ENCODE measurements around the gene ADGRE1.

ADGRE1 gene

DNA sequence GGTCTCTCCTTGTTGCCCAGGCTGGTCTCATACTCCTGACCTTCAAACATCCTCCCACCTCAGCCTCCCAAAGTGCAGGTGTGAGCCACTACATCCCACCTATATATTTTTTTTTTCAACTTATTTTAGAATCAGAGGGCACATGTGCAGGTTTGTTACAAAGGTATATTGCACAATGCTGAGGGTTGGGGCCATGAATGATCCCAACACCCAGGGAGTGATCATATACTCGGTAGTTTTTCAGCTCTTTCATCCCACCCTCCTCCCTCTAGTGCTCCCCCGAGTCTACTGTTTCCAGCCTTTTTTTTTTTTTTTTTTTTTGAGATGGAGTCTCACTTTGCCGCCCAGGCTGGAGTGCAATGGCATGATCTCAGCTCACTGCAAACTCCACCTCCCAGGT is 38.4 kb upstream of the ADGRE1 start:
- H2BK120ac ChIP-seq (ENCODE audit: low read depth, low read length) = no peak overlapping the region
- H3K9ac ChIP-seq (ENCODE audit: low read length) = no peak overlapping the region
- H3K4me2 ChIP-seq (ENCODE audit: low read length, poor library complexity, severe bottlenecking) = no peak overlapping the region
- no peak overlapping the region for H2BK12ac ChIP-seq (ENCODE audit: low read length in 2 of 2)
- no peaks in the 10 kb centered on the region for H3K36me3 ChIP-seq (ENCODE audit: control insufficient read depth in 1 of 2, insufficient read depth in 2 of 2, low read depth in 1 of 2, low read length in 2 of 2)
- H3K27me3 ChIP-seq (ENCODE audit: control insufficient read depth in 1 of 2, insufficient read depth in 1 of 2, low read length in 2 of 2) = peaks cover 0 to 4% of the 10 kb centered on the region in 2 experiments
- no peaks in the 10 kb centered on the region for H3K9me3 ChIP-seq (ENCODE audit: control insufficient read depth, low read length)
- H3K23ac ChIP-seq (ENCODE audit: low read length in 2 of 2) = no peak overlapping the region
- no peak overlapping the region for H3K18ac ChIP-seq (ENCODE audit: low read depth in 1 of 2, low read length in 2 of 2)
- no peak overlapping the region for H3K27ac ChIP-seq (ENCODE audit: low read length, poor library complexity, severe bottlenecking)
- H3K14ac ChIP-seq (ENCODE audit: low read length in 2 of 2) = no peak overlapping the region
- H3K4me1 ChIP-seq (ENCODE audit: control insufficient read depth, insufficient read depth, low read depth, low read length) = no peaks in the 10 kb centered on the region
- no peak overlapping the region for H4K91ac ChIP-seq (ENCODE audit: low read length)
- H2BK15ac ChIP-seq (ENCODE audit: low read depth, poor library complexity, severe bottlenecking) = no peak overlapping the region
- DNase-seq = no peak
- no peak overlapping the region for H2BK5ac ChIP-seq (ENCODE audit: low read depth, low read length, poor library complexity, severe bottlenecking)
- H2AFZ ChIP-seq (ENCODE audit: low read depth, low read length) = no peak overlapping the region
- 44% methylated on average over 2 of the region's 3 CpGs for WGBS
- no peaks in the 10 kb centered on the region for H3K79me1 ChIP-seq (replicated peaks; ENCODE audit: low read length, poor library complexity, severe bottlenecking)
- H2AK5ac ChIP-seq (ENCODE audit: low read length, severe bottlenecking) = no peak overlapping the region
- H3K4ac ChIP-seq (ENCODE audit: low read depth in 1 of 2, low read length in 2 of 2) = no peak overlapping the region
- H3K4me3 ChIP-seq (ENCODE audit: insufficient read depth in 1 of 2, low read depth in 1 of 2, low read length in 2 of 2) = no peak overlapping the region
- H4K8ac ChIP-seq (ENCODE audit: low read length) = no peak overlapping the region

DNA sequence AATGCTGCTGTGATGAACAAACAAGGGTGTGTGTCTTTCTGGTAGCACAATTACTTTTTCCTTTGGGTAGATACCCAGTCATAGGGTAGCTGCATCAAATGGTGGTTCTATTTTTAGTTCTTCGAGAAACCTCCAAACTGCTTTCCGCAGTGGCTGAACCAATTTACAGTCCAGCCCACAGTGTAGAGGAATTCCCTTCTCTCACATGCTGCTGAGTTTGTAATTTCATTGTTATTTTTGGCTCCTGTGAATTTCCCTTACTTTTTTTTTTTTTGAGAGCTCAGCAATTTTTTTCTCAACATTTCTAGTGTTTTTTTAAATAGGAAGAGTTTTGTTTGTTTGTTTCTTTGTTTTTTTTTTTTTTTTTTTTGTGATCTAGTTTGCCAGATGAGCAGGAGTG is 37.5 kb upstream of the ADGRE1 start:
- H3K14ac ChIP-seq (ENCODE audit: low read length in 2 of 2) = no peak overlapping the region
- no peak overlapping the region for H3K4me3 ChIP-seq (ENCODE audit: insufficient read depth in 1 of 2, low read depth in 1 of 2, low read length in 2 of 2)
- H3K27me3 ChIP-seq (ENCODE audit: control insufficient read depth in 1 of 2, insufficient read depth in 1 of 2, low read length in 2 of 2) = peaks cover 0 to 13% of the 10 kb centered on the region in 2 experiments
- H3K23ac ChIP-seq (ENCODE audit: low read length in 2 of 2) = no peak overlapping the region
- no peaks in the 10 kb centered on the region for H3K36me3 ChIP-seq (ENCODE audit: control insufficient read depth in 1 of 2, insufficient read depth in 2 of 2, low read depth in 1 of 2, low read length in 2 of 2)
- H3K79me1 ChIP-seq (replicated peaks; ENCODE audit: low read length, poor library complexity, severe bottlenecking) = no peaks in the 10 kb centered on the region
- no peak overlapping the region for H3K4me2 ChIP-seq (ENCODE audit: low read length, poor library complexity, severe bottlenecking)
- H3K27ac ChIP-seq (ENCODE audit: low read length, poor library complexity, severe bottlenecking) = no peak overlapping the region
- H2BK12ac ChIP-seq (ENCODE audit: low read length in 2 of 2) = no peak overlapping the region
- H2BK5ac ChIP-seq (ENCODE audit: low read depth, low read length, poor library complexity, severe bottlenecking) = no peak overlapping the region
- H2AK5ac ChIP-seq (ENCODE audit: low read length, severe bottlenecking) = no peak overlapping the region
- H4K8ac ChIP-seq (ENCODE audit: low read length) = no peak overlapping the region
- H3K4me1 ChIP-seq (ENCODE audit: control insufficient read depth, insufficient read depth, low read depth, low read length) = no peaks in the 10 kb centered on the region
- H3K18ac ChIP-seq (ENCODE audit: low read depth in 1 of 2, low read length in 2 of 2) = no peak overlapping the region
- no peak overlapping the region for H2AFZ ChIP-seq (ENCODE audit: low read depth, low read length)
- WGBS = 93% methylated on average over 2 of the region's 2 CpGs
- no peaks in the 10 kb centered on the region for H3K9me3 ChIP-seq (ENCODE audit: control insufficient read depth, low read length)
- no peak overlapping the region for H2BK15ac ChIP-seq (ENCODE audit: low read depth, poor library complexity, severe bottlenecking)
- H4K91ac ChIP-seq (ENCODE audit: low read length) = no peak overlapping the region
- H2BK120ac ChIP-seq (ENCODE audit: low read depth, low read length) = no peak overlapping the region
- H3K9ac ChIP-seq (ENCODE audit: low read length) = no peak overlapping the region
- no peak for DNase-seq
- no peak overlapping the region for H3K4ac ChIP-seq (ENCODE audit: low read depth in 1 of 2, low read length in 2 of 2)

DNA sequence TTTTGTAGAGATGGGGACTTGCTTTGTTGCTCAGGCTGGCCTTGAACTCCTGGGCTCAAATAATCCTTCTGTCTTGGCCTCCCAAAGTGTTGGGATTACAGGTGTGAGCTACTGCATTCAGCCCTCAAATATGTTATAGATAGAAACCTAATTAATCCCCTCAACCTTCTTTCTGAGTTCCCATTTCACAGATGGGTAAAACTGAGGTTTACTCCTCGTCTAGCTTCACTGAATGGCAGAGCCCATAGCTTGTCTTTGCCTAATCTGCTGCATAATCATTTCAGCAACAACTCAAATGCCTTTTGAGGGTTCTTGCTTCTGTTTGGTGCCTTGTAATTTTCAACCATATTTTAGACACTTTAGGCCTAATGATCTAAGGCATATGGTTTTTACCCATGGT is 36.0 kb upstream of the ADGRE1 start:
- Histone ChIP-seq H2BK120ac (ENCODE audit: low read depth, low read length) (no peak overlapping the region), H2BK5ac (ENCODE audit: low read depth, low read length, poor library complexity, severe bottlenecking) (no peak overlapping the region), H3K27ac (ENCODE audit: low read length, poor library complexity, severe bottlenecking) (no peak overlapping the region), H4K91ac (ENCODE audit: low read length) (no peak overlapping the region), H3K18ac (ENCODE audit: low read depth in 1 of 2, low read length in 2 of 2) (no peak overlapping the region), H3K9ac (ENCODE audit: low read length) (no peak overlapping the region), H3K14ac (ENCODE audit: low read length in 2 of 2) (no peak overlapping the region), H4K8ac (ENCODE audit: low read length) (no peak overlapping the region), H2BK15ac (ENCODE audit: low read depth, poor library complexity, severe bottlenecking) (no peak overlapping the region), H2AK5ac (ENCODE audit: low read length, severe bottlenecking) (no peak overlapping the region), H3K4me2 (ENCODE audit: low read length, poor library complexity, severe bottlenecking) (no peak overlapping the region), H3K4me1 (ENCODE audit: control insufficient read depth, insufficient read depth, low read depth, low read length) (no peaks in the 10 kb centered on the region), H3K23ac (ENCODE audit: low read length in 2 of 2) (no peak overlapping the region), H2AFZ (ENCODE audit: low read depth, low read length) (no peak overlapping the region), H3K79me1 (replicated peaks; ENCODE audit: low read length, poor library complexity, severe bottlenecking) (no peaks in the 10 kb centered on the region), H3K9me3 (ENCODE audit: control insufficient read depth, low read length) (no peaks in the 10 kb centered on the region), H3K4me3 (ENCODE audit: insufficient read depth in 1 of 2, low read depth in 1 of 2, low read length in 2 of 2) (no peak overlapping the region), H3K36me3 (ENCODE audit: control insufficient read depth in 1 of 2, insufficient read depth in 2 of 2, low read depth in 1 of 2, low read length in 2 of 2) (no peaks in the 10 kb centered on the region), H2BK12ac (ENCODE audit: low read length in 2 of 2) (no peak overlapping the region), H3K4ac (ENCODE audit: low read depth in 1 of 2, low read length in 2 of 2) (no peak overlapping the region), H3K27me3 (ENCODE audit: control insufficient read depth in 1 of 2, insufficient read depth in 1 of 2, low read length in 2 of 2) (peaks cover 0 to 24% of the 10 kb centered on the region in 2 experiments)
- 7% methylated on average over 1 of the region's 1 CpG for WGBS
- DNase-seq = no peak

DNA sequence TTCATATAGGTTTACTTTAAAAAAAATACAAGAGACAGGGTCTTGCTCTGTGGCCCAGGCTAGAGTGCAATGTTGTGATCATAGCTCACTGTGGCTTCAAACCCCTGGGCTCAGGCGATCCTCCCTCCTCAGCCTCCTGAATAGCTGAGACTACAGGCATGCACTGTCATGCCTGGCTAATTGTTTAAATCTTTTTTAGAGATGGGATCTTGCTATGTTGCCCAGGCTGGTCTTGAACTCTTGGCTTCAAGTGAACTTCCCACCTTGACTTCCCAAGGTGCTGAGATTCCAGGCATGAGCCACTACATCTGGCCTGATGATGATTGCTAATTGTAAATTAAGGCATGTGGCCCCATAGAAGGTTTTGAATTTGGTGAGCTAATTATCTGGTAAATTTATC is 35.4 kb upstream of the ADGRE1 start:
- no peak overlapping the region for H3K4ac ChIP-seq (ENCODE audit: low read depth in 1 of 2, low read length in 2 of 2)
- no peaks in the 10 kb centered on the region for H3K36me3 ChIP-seq (ENCODE audit: control insufficient read depth in 1 of 2, insufficient read depth in 2 of 2, low read depth in 1 of 2, low read length in 2 of 2)
- no peak overlapping the region for H2AFZ ChIP-seq (ENCODE audit: low read depth, low read length)
- H3K23ac ChIP-seq (ENCODE audit: low read length in 2 of 2) = no peak overlapping the region
- no peak overlapping the region for H3K4me2 ChIP-seq (ENCODE audit: low read length, poor library complexity, severe bottlenecking)
- H2BK12ac ChIP-seq (ENCODE audit: low read length in 2 of 2) = no peak overlapping the region
- DNase-seq = no peak
- no peak overlapping the region for H3K18ac ChIP-seq (ENCODE audit: low read depth in 1 of 2, low read length in 2 of 2)
- H3K27ac ChIP-seq (ENCODE audit: low read length, poor library complexity, severe bottlenecking) = no peak overlapping the region
- H3K4me1 ChIP-seq (ENCODE audit: control insufficient read depth, insufficient read depth, low read depth, low read length) = no peaks in the 10 kb centered on the region
- peaks cover 0 to 28% of the 10 kb centered on the region in 2 experiments for H3K27me3 ChIP-seq (ENCODE audit: control insufficient read depth in 1 of 2, insufficient read depth in 1 of 2, low read length in 2 of 2)
- no peaks in the 10 kb centered on the region for H3K9me3 ChIP-seq (ENCODE audit: control insufficient read depth, low read length)
- no peak overlapping the region for H4K8ac ChIP-seq (ENCODE audit: low read length)
- no peak overlapping the region for H2BK120ac ChIP-seq (ENCODE audit: low read depth, low read length)
- H2AK5ac ChIP-seq (ENCODE audit: low read length, severe bottlenecking) = no peak overlapping the region
- no peak overlapping the region for H3K14ac ChIP-seq (ENCODE audit: low read length in 2 of 2)
- no peak overlapping the region for H3K9ac ChIP-seq (ENCODE audit: low read length)
- H4K91ac ChIP-seq (ENCODE audit: low read length) = no peak overlapping the region
- H3K79me1 ChIP-seq (replicated peaks; ENCODE audit: low read length, poor library complexity, severe bottlenecking) = no peaks in the 10 kb centered on the region
- no peak overlapping the region for H3K4me3 ChIP-seq (ENCODE audit: insufficient read depth in 1 of 2, low read depth in 1 of 2, low read length in 2 of 2)
- H2BK5ac ChIP-seq (ENCODE audit: low read depth, low read length, poor library complexity, severe bottlenecking) = no peak overlapping the region
- H2BK15ac ChIP-seq (ENCODE audit: low read depth, poor library complexity, severe bottlenecking) = no peak overlapping the region
- 50% methylated on average over 1 of the region's 1 CpG for WGBS

Data from mesenchymal stem cell (in vitro differentiated cells and primary cell).